Ovary (tissue), 3 donors: ENCODE measurements around the gene PFKFB2.

ENCODE experiments used
- CTCF ChIP-seq, 3 donors: fragments of 450-650 bp in 2 of 3; fragments of 200-600 bp in 1 of 3; IDR thresholded peaks; one replicate each; pipeline versions ENCODE4 v1.5.1 to v1.8.0; 2016 to 2022; ENCODE audit warnings: antibody characterized with exemption in 3 of 3, mild to moderate bottlenecking in 1 of 3
- EP300 ChIP-seq: sonication (generic); formaldehyde crosslinking; IDR thresholded peaks from one replicate; pipeline ENCODE4 v1.6.1; 2017; ENCODE audit warnings: antibody characterized with exemption
- POLR2A ChIP-seq: fragments of 450-650 bp; IDR thresholded peaks from one replicate; pipeline ENCODE4 v1.6.1; 2017; ENCODE audit warnings: antibody characterized with exemption, mild to moderate bottlenecking, moderate library complexity
- donor health status: DM: no; HTN: no; CAD: no.

- TF ChIP-seq EP300, result no peak
- TF ChIP-seq CTCF (IDR thresholded peaks at IDR 0.05), result no peak
- no peak for TF ChIP-seq POLR2A
Observed at GRCh38 chr1:207029701-207030521, 23.2 kb upstream of the PFKFB2 start.
